Caco-2 (cell line): ENCODE results near the gene GAP43. TPM values are rescaled to one million over a fixed set of nuclear protein-coding genes. Genes with fewer than 3 reads are reported as not detected.

Experiments
- BruUV-seq: library from RNA; stranded (reverse); fragments of 400-500 nt; replicated peaks from 2 replicates; lab custom pipeline; 2021; lab: Mats Ljungman, UMichigan
- CTCF ChIA-PET: fragments of 300-600 bp; sonication (Branson Sonifier 250); formaldehyde crosslinking; loops from one replicate; lab custom pipeline; 2022; ENCODE audit warnings: antibody characterized with exemption; lab: Charles Lee
- POLR2A ChIA-PET: fragments of 300-600 bp; sonication (Branson Sonifier 250); formaldehyde crosslinking; loops from one replicate; lab custom pipeline; 2022; ENCODE audit warnings: antibody characterized with exemption; lab: Charles Lee
- DNase-seq, 2 experiments: peaks; one replicate each; pipeline versions ENCODE4 v3.0.0 to v3.0.0-alpha.2; 2020 to 2022
- H3K27me3 ChIP-seq: replicated peaks from 2 replicates; pipeline ENCODE4 v1.6.0; 2011; ENCODE audit warnings: low read length; ENCODE audit not compliant: control insufficient read depth, insufficient read depth
- H3K36me3 ChIP-seq: 2 replicates; pipeline ENCODE4 v1.5.1; 2011; ENCODE audit warnings: low read length; ENCODE audit not compliant: control insufficient read depth, insufficient read depth
- H3K4me1 ChIP-seq: fragments of 250-450 bp; sonication (Bioruptor Pico); 2 replicates; pipeline ENCODE4 v1.5.1; 2020; ENCODE audit warnings: mild to moderate bottlenecking
- H3K4me3 ChIP-seq: 2 replicates; pipeline ENCODE4 v1.5.1; 2011; ENCODE audit warnings: low read depth, mild to moderate bottlenecking, control low read depth, low read length
- H3K9me3 ChIP-seq: fragments of 250-450 bp; sonication (Bioruptor Pico); 2 replicates; pipeline ENCODE4 v1.5.1; 2020; ENCODE audit warnings: mild to moderate bottlenecking, moderate library complexity
- H3K27ac Mint-ChIP-seq: one replicate; pipeline ENCODE4 v1.8.0; 2022; ENCODE audit warnings: mixed read lengths; ENCODE audit not compliant: unreplicated experiment
- H3K27me3 Mint-ChIP-seq: one replicate; pipeline ENCODE4 v1.8.0; 2022; ENCODE audit warnings: mixed read lengths; ENCODE audit not compliant: insufficient read depth, unreplicated experiment
- H3K36me3 Mint-ChIP-seq: one replicate; pipeline ENCODE4 v1.8.0; 2022; ENCODE audit warnings: mild to moderate bottlenecking, mixed read lengths; ENCODE audit not compliant: insufficient read depth, unreplicated experiment
- H3K4me1 Mint-ChIP-seq: one replicate; pipeline ENCODE4 v1.8.0; 2022; ENCODE audit warnings: low read depth, mixed read lengths; ENCODE audit not compliant: unreplicated experiment
- H3K4me3 Mint-ChIP-seq: one replicate; pipeline ENCODE4 v1.8.0; 2022; ENCODE audit warnings: mild to moderate bottlenecking, moderate library complexity, mixed read lengths; ENCODE audit not compliant: unreplicated experiment
- H3K9me3 Mint-ChIP-seq: one replicate; pipeline ENCODE4 v1.8.0; 2022; ENCODE audit warnings: mixed read lengths; ENCODE audit not compliant: unreplicated experiment
- CTCF ChIP-seq, 2 experiments: fragments of 200-600 bp in 1 of 2; IDR thresholded peaks; 1 replicate in 1 of 2; 2 replicates in 1 of 2; pipeline versions ENCODE4 v1.5.1 to v1.8.0; 2011 to 2022; ENCODE audit warnings: antibody characterized with exemption in 1 of 2, control low read depth in 1 of 2, inconsistent platforms in 1 of 2, low read depth in 1 of 2, low read length in 1 of 2, mild to moderate bottlenecking in 1 of 2, moderate library complexity in 1 of 2; ENCODE audit not compliant: insufficient read depth in 1 of 2, severe bottlenecking in 1 of 2, unreplicated experiment in 1 of 2
- intact Hi-C: fragments of 100-400 bp; cut with micrococcal nuclease; formaldehyde crosslinking; loops from one replicate; pipeline ENCODE4 v1.10.0; 2022; ENCODE audit not compliant: unreplicated experiment
- total RNA-seq: library from RNA; stranded (reverse); gene quantifications from 2 replicates; pipeline ENCODE4 v1.2.3, GENCODE V29; 2022

The GAP43 gene
- total RNA-seq, 1 experiment from 2014 or later, result not detected

- Mint-ChIP-seq H3K27ac (no peak overlapping the region), H3K4me3 (no peak overlapping the region), H3K9me3 (no peaks in the 10 kb centered on the region), H3K36me3 (no peaks in the 10 kb centered on the region), H3K4me1 (no peaks in the 10 kb centered on the region), H3K27me3 (peaks cover 2% of the 10 kb centered on the region)
- intact Hi-C loops, result loop anchor here (10.0 kb wide), 1 partner anchor 155 kb away; no protein-coding TSS in a partner anchor
- H3K36me3 ChIP-seq, result no peaks in the 10 kb centered on the region
- H3K4me1 ChIP-seq, result peaks cover 10% of the 10 kb centered on the region
- no TSS peak for BruUV-seq
- no peaks in the 10 kb centered on the region for H3K27me3 ChIP-seq
- no peak for TF ChIP-seq CTCF (IDR thresholded peaks at IDR 0.05; ENCODE audit: insufficient read depth in 1 of 2, low read depth in 1 of 2, low read length in 1 of 2, severe bottlenecking in 1 of 2, unreplicated experiment in 1 of 2)
- ChIA-PET POLR2A (no interaction called here), CTCF (no interaction called here)
- H3K4me3 ChIP-seq, result no peak overlapping the region
- DNase-seq, result no peak
- no peaks in the 10 kb centered on the region for H3K9me3 ChIP-seq
Observed at GRCh38 chr3:115699706-115700105, 76.4 kb downstream of the GAP43 start.

GRCh38 chr3:115702598-115702997, 79.3 kb downstream of the GAP43 start:
- BruUV-seq, result no TSS peak
- TF ChIP-seq CTCF (IDR thresholded peaks at IDR 0.05; ENCODE audit: insufficient read depth in 1 of 2, low read depth in 1 of 2, low read length in 1 of 2, severe bottlenecking in 1 of 2, unreplicated experiment in 1 of 2), result no peak
- POLR2A ChIA-PET, result no interaction called here

GRCh38 chr3:115704661-115705338, 81.5 kb downstream of the GAP43 start:
- Histone ChIP-seq H3K27me3 (no peaks in the 10 kb centered on the region), H3K9me3 (no peaks in the 10 kb centered on the region), H3K4me3 (no peak overlapping the region), H3K36me3 (no peaks in the 10 kb centered on the region), H3K4me1 (peaks cover 28% of the 10 kb centered on the region)
- no peak for TF ChIP-seq CTCF (IDR thresholded peaks at IDR 0.05; ENCODE audit: insufficient read depth in 1 of 2, low read depth in 1 of 2, low read length in 1 of 2, severe bottlenecking in 1 of 2, unreplicated experiment in 1 of 2)
- H3K4me1 Mint-ChIP-seq, result no peaks in the 10 kb centered on the region
- CTCF ChIA-PET, result no interaction called here
- no peak overlapping the region for H3K4me3 Mint-ChIP-seq
- POLR2A ChIA-PET, result no interaction called here
- no peaks in the 10 kb centered on the region for H3K27me3 Mint-ChIP-seq
- no peak overlapping the region for H3K27ac Mint-ChIP-seq
- no peak for DNase-seq
- no peaks in the 10 kb centered on the region for H3K36me3 Mint-ChIP-seq
- H3K9me3 Mint-ChIP-seq, result no peaks in the 10 kb centered on the region
- intact Hi-C loops, result no loop called here
- no TSS peak for BruUV-seq

More at GRCh38 chr3:115702598-115702997, 79.3 kb downstream of the GAP43 start:
- CTCF ChIA-PET, result no interaction called here
- Mint-ChIP-seq H3K9me3 (no peaks in the 10 kb centered on the region), H3K27me3 (no peaks in the 10 kb centered on the region), H3K36me3 (no peaks in the 10 kb centered on the region), H3K27ac (no peak overlapping the region), H3K4me3 (no peak overlapping the region), H3K4me1 (no peaks in the 10 kb centered on the region)
- intact Hi-C loops, result no loop called here
- Histone ChIP-seq H3K27me3 (no peaks in the 10 kb centered on the region), H3K4me3 (no peak overlapping the region), H3K4me1 (peaks cover 32% of the 10 kb centered on the region), H3K9me3 (no peaks in the 10 kb centered on the region), H3K36me3 (no peaks in the 10 kb centered on the region)
- DNase-seq, result no peak
